HG02642 (cell line): ENCODE measurements around the gene LAYN.

Source experiments
- ATAC-seq: cut with Tn5 transposase; IDR thresholded peaks from one replicate; pipeline ENCODE4 v1.9.1; 2021; ENCODE audit warnings: mild to moderate bottlenecking; ENCODE audit not compliant: unreplicated experiment, poor library complexity

LAYN gene

GRCh38 chr11:111589886-111590499 lies 49.5 kb downstream of the LAYN start:
- ATAC-seq, result no peak

GRCh38 chr11:111591187-111591960 lies 50.9 kb downstream of the LAYN start:
- ATAC-seq, result no peak

GRCh38 chr11:111592491-111592890 lies 52.0 kb downstream of the LAYN start:
- no peak for ATAC-seq

GRCh38 chr11:111596319-111596718 lies 55.8 kb downstream of the LAYN start:
- ATAC-seq, result no peak

- ATAC-seq, result no peak
Measured at GRCh38 chr11:111598148-111598547, 57.6 kb downstream of the LAYN start.

DNA sequence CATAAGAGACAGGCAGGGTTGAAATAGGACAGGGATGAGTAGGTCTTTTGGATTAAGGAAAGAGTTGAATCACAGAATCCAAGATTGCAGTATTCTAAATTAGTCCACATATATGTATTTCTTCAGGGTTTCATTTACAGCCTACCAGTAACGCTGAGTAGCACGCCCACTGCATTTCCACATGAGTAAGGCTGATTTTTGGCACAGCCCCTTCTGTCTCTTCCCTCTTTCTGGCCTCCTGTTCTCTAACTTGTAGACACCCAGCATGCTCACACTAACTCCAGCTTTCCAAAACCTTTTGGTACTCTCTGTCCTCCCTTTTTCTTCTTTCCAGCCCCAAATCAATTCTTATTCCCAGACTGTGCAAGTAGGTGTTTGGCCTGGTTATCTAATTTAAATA lies 58.0 kb downstream of the LAYN start:
- no peak for ATAC-seq

DNA sequence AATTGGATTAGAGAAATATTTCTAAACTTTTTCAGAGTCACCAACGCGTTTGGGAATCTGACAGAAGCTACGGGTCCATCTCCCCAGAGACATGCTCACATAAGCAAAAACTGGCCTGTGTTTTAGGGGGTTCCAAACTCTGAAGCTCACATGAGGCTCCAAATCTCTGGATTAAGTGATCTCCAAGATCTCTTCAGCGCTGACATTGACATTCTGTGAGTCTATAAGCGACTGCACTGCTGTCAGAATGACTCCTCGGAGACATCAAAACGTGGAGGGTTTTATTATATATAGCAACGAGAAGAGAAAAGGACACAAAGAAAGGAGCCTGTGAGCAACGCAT lies 61.1 kb downstream of the LAYN start:
- ATAC-seq, result no peak

GRCh38 chr11:111601979-111602864 lies 61.7 kb downstream of the LAYN start, which contains the start of gene SIK2:
Gene SIK2, plus strand, starts transcription at chr11:111602449. Its CDS starts 115 bp downstream, at chr11:111602564.
- ATAC-seq, result peak; percentile 91

DNA sequence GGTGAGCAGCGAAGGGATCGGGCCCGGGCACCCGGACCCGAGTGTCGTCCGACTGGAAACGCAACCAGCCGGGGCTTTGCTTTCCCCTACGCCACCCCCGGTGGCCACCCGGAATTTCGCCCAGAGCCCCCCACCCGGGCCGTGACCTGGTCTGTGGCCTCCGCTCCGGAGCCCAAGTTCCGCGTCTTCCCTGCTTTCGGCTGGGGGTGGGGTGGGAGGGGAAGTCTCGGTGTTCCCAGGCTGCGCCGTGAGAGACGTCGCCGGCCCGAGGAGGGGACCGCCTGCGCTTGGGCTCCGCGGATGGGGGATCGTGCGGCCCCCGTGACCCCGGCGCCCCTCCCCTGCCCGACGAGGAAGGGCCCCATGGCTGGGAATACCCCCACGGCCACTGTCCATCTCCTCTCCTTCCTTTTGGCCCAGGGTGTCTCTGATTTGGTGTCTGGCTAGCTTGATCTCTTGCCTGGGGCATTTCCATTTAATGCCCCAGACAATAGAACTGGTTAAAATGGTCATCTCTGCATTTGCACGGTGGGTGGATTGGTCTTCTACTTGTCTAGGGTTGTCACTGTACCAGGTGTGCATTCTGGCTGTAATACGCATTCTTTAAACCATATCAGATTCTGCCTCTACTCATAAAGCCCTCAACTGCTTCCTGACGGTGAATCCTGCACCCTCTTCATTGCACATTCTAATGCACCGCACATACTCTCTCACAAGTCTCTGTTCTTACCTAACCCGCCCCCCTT lies 62.5 kb downstream of the LAYN start:
- ATAC-seq, result peak; percentile 9

DNA sequence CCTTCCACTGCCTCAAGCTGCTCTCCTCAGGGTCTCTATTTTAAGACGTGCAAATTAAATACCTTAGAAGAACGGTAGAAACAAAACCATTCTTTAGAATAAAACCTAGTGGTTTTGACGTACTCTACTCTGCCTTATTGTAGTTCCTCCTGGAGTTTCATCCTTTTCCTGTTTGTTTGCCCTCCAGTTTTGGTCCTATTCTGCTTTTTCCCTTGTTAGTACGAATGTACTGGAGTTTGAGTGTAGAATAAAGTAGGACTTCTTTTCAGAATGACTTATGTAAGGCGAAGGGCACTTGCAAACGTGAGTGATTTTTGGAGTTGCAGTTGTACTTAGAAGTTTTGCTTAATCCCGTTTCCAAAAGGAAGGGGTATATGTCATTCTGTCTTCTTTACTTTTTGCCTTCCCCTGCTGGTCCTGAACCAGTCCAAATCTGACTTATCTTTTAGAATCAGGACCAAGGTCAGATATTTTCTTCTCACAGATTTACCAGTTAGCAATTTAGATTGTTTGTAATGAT lies 63.2 kb downstream of the LAYN start:
- no peak for ATAC-seq

DNA sequence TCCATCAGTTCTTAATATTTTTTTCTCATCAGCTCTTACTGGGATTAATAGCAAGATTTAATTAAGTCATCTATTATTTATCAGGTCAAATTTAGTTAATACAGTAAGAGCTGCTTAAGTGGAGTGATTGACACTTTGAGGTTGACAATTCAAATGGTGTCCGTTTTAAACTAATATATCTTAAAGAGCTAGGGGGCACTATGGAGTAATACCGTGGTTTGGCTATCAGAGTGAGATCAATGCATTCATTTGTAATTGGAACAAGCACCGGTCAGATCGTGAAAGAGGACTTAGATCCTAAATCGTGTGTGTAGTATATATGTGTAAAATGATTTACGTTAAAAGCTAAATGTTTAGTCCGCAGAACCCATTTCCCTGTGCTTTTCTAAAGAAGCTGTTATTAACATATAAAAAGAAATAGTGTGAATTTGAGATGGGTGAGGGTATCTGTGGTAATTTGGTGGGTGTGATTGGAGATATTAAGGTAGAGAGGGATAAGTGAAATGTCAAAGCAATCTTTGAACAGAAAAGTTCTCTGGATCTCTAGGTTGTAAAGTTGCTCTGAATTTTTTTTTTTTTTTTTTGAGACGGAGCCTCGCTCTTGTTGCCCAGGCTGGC lies 64.0 kb downstream of the LAYN start:
- no peak for ATAC-seq

DNA sequence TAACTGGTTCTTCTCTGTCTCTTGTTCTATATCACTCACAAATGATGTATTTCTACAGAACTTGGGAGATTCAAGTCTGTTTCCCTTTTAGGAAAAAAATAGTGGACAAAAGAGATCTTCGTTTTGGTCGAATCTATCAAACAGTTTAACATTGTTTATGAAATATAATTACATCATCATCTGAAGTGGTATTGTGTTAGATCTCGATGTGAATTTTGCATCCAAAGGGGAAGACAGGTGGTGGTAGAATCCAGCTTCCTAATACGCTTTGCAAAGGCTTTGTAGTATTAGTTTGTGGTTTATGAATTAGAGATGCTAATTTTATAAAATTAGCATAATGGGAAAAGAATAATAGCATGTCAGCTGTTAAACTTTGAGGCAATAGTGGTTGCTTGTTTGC lies 65.2 kb downstream of the LAYN start:
- no peak for ATAC-seq

GRCh38 chr11:111606986-111607385 lies 66.5 kb downstream of the LAYN start:
- ATAC-seq, result no peak

DNA sequence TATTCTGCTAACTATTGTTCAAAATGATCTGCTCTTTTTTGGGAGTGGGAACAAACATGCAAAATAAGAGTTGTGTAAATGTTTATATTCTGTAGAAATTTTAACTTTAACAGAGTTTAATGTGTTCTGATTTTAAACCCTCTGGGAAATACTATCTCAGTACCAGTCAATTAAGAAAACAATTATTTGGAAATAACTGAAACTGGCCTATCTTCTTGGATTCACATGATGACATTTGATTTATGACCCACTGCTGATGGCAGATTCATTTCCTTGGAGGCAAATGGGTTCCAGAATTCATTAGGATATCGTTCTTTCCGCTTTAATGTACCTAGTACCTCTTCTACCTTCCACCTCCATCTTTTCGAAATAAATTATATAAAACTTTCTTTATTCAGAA lies 67.2 kb downstream of the LAYN start:
- ATAC-seq, result no peak
